H1 (cell line): Measurements from ENCODE around the gene PRRG1. TPM values are rescaled to one million over a fixed set of nuclear protein-coding genes. Genes with fewer than 3 reads are reported as not detected.
"Not testable (repeated sequence)": the region's sequence is repeated elsewhere in the genome, so short reads cannot be mapped to it uniquely, and the experiment has no call there.

ENCODE experiments used
- CTCF ChIA-PET: fragments of 300-600 bp; sonication (Branson Sonifier 250); formaldehyde crosslinking; loops from one replicate; lab custom pipeline; 2021; ENCODE audit not compliant: partially characterized antibody; lab: Charles Lee
- POLR2A ChIA-PET: fragments of 300-600 bp; sonication (Branson Sonifier 250); formaldehyde crosslinking; loops from one replicate; lab custom pipeline; 2021; ENCODE audit warnings: inconsistent platforms; ENCODE audit not compliant: partially characterized antibody; lab: Charles Lee
- DNase-seq, 2 experiments: peaks; one replicate each; pipeline versions ENCODE4 v3.0.0 to v3.0.0-alpha.2; 2010 to 2022; ENCODE audit warnings: low spot score in 2 of 2, low read depth in 1 of 2, mixed read lengths in 1 of 2
- FAIRE-seq: peaks from 2 replicates; lab custom pipeline; 2011; peaks lifted over from hg19 to GRCh38; lab: Jason Lieb, UNC
- H2AFZ ChIP-seq: 2 replicates; pipeline ENCODE4 v1.8.1; 2012; ENCODE audit warnings: low read length, inconsistent platforms
- H2AK5ac ChIP-seq: 2 replicates; pipeline ENCODE4 v1.6.1; 2013; ENCODE audit warnings: low read depth, low read length
- H2BK120ac ChIP-seq: replicated peaks from 2 replicates; pipeline ENCODE3; 2013; ENCODE audit warnings: low read depth, low read length, inconsistent platforms
- H2BK12ac ChIP-seq: 2 replicates; pipeline ENCODE4 v1.6.1; 2013; ENCODE audit warnings: low read depth, low read length
- H2BK15ac ChIP-seq: 2 replicates; pipeline ENCODE4 v1.6.1; 2013; ENCODE audit warnings: low read length
- H2BK20ac ChIP-seq: 2 replicates; pipeline ENCODE4 v1.6.1; 2013; ENCODE audit warnings: low read length
- H2BK5ac ChIP-seq: 2 replicates; pipeline ENCODE4 v1.6.1; 2013; ENCODE audit warnings: low read depth, low read length
- H3K14ac ChIP-seq: 2 replicates; pipeline ENCODE4 v1.6.1; 2013; ENCODE audit warnings: inconsistent platforms; ENCODE audit not compliant: insufficient read length
- H3K18ac ChIP-seq: 2 replicates; pipeline ENCODE4 v1.6.1; 2013; ENCODE audit warnings: low read length; ENCODE audit errors: extremely low read depth
- H3K23ac ChIP-seq: 2 replicates; pipeline ENCODE4 v1.6.1; 2013; ENCODE audit warnings: inconsistent platforms; ENCODE audit not compliant: insufficient read length
- H3K23me2 ChIP-seq: 2 replicates; pipeline ENCODE4 v1.6.1; 2013; ENCODE audit warnings: low read depth, low read length
- H3K27ac ChIP-seq: 2 replicates; pipeline ENCODE4 v1.6.1; 2011; ENCODE audit warnings: low read depth, low read length, inconsistent platforms
- H3K27me3 ChIP-seq, 4 experiments: replicated peaks in 1 of 4; 1 replicate in 1 of 4; 2 replicates in 3 of 4; pipeline versions ENCODE4 v1.6.1 to v1.8.1; 2011 to 2013; ENCODE audit warnings: low read length in 3 of 4, mild to moderate bottlenecking in 3 of 4, inconsistent platforms in 2 of 4, mixed read lengths in 2 of 4, moderate library complexity in 1 of 4; ENCODE audit not compliant: control insufficient read depth in 3 of 4, insufficient read depth in 3 of 4; ENCODE audit errors: extremely low read depth in 1 of 4
- H3K36me3 ChIP-seq, 4 experiments: 2 replicates each; pipeline versions ENCODE4 v1.6.1 to v1.8.1; 2011 to 2013; ENCODE audit warnings: mild to moderate bottlenecking in 4 of 4, low read length in 3 of 4, moderate library complexity in 2 of 4, control low read depth in 1 of 4, inconsistent platforms in 1 of 4; ENCODE audit not compliant: insufficient read depth in 4 of 4, control insufficient read depth in 2 of 4
- H3K4ac ChIP-seq: replicated peaks from 2 replicates; pipeline ENCODE3; 2013; ENCODE audit warnings: low read length, low read depth, mixed read lengths, inconsistent platforms; ENCODE audit not compliant: insufficient read length
- H3K4me1 ChIP-seq, 4 experiments: replicated peaks in 1 of 4; 1 replicate in 1 of 4; 2 replicates in 3 of 4; pipeline versions ENCODE4 v1.6.1 to v1.8.1; 2011 to 2013; ENCODE audit warnings: low read length in 3 of 4, inconsistent platforms in 2 of 4, mixed read lengths in 1 of 4; ENCODE audit not compliant: insufficient read depth in 4 of 4, control insufficient read depth in 3 of 4
- H3K4me2 ChIP-seq, 2 experiments: 2 replicates each; pipeline versions ENCODE4 v1.6.1 to v1.8.1; 2011 to 2013; ENCODE audit warnings: low read depth in 2 of 2, low read length in 2 of 2, control low read depth in 1 of 2, inconsistent platforms in 1 of 2, mild to moderate bottlenecking in 1 of 2; ENCODE audit not compliant: insufficient read depth in 1 of 2
- H3K4me3 ChIP-seq, 4 experiments: fragments of 200-600, 300-600 bp in 1 of 4; sonication (generic), shearing (Covaris generic), sonication (Bioruptor Twin) in 1 of 4; 2 replicates each; pipeline versions ENCODE4 v1.5.1 to v1.8.1; 2011 to 2016; ENCODE audit warnings: low read length in 4 of 4, low read depth in 3 of 4, control low read depth in 2 of 4, inconsistent platforms in 2 of 4, mild to moderate bottlenecking in 2 of 4, mixed read lengths in 1 of 4, moderate library complexity in 1 of 4; ENCODE audit not compliant: insufficient read depth in 2 of 4; ENCODE audit errors: extremely low read depth in 1 of 4
- H3K56ac ChIP-seq: replicated peaks from 2 replicates; pipeline ENCODE3; 2013; ENCODE audit warnings: low read depth, mild to moderate bottlenecking, mixed read lengths, low read length, inconsistent platforms; ENCODE audit not compliant: insufficient read length
- H3K79me1 ChIP-seq: 2 replicates; pipeline ENCODE4 v1.6.1; 2013; ENCODE audit warnings: low read depth, low read length, control low read depth
- H3K79me2 ChIP-seq, 2 experiments: 2 replicates each; pipeline versions ENCODE4 v1.6.1 to v1.8.1; 2012 to 2013; ENCODE audit warnings: low read length in 2 of 2, mild to moderate bottlenecking in 2 of 2, inconsistent platforms in 1 of 2; ENCODE audit not compliant: insufficient read depth in 2 of 2, control insufficient read depth in 1 of 2
- H3K9ac ChIP-seq, 4 experiments: replicated peaks in 1 of 4; 1 replicate in 1 of 4; 2 replicates in 3 of 4; pipeline versions ENCODE4 v1.6.1 to v1.8.1; 2011 to 2013; ENCODE audit warnings: low read depth in 3 of 4, low read length in 3 of 4, control low read depth in 2 of 4, mild to moderate bottlenecking in 2 of 4, moderate library complexity in 2 of 4, inconsistent platforms in 1 of 4; ENCODE audit errors: extremely low read depth in 1 of 4
- H3K9me3 ChIP-seq, 2 experiments: 2 replicates each; pipeline versions ENCODE4 v1.6.1 to v1.8.1; 2012 to 2013; ENCODE audit warnings: mild to moderate bottlenecking in 2 of 2, moderate library complexity in 2 of 2, control low read depth in 1 of 2, inconsistent platforms in 1 of 2, low read depth in 1 of 2, low read length in 1 of 2, mixed read lengths in 1 of 2; ENCODE audit not compliant: insufficient read depth in 2 of 2
- H4K20me1 ChIP-seq, 2 experiments: replicated peaks in 1 of 2; 2 replicates each; pipeline versions ENCODE3 to v1.8.1; 2011 to 2013; ENCODE audit warnings: inconsistent platforms in 2 of 2, low read length in 2 of 2, mild to moderate bottlenecking in 1 of 2; ENCODE audit not compliant: insufficient read depth in 2 of 2, control insufficient read depth in 1 of 2
- H4K5ac ChIP-seq: 2 replicates; pipeline ENCODE4 v1.6.1; 2013; ENCODE audit warnings: low read length, low read depth, mixed read lengths, inconsistent platforms; ENCODE audit not compliant: insufficient read length
- H4K8ac ChIP-seq: 2 replicates; pipeline ENCODE4 v1.8.0; 2013; ENCODE audit warnings: mild to moderate bottlenecking, moderate library complexity, low read length, inconsistent platforms; ENCODE audit not compliant: insufficient read depth; ENCODE audit errors: extremely low read depth
- H4K91ac ChIP-seq: replicated peaks from 2 replicates; pipeline ENCODE3; 2013; ENCODE audit warnings: low read length, mixed read lengths, inconsistent platforms; ENCODE audit not compliant: insufficient read length
- WGBS, 2 experiments: shearing (Covaris generic) in 1 of 2; methylation state at CpG; one replicate each; pipeline versions ENCODE4 v1.1.6 to v1.1.7; 2013 to 2015; ENCODE audit warnings: low lambda C conversion rate in 2 of 2, mixed read lengths in 2 of 2, inconsistent platforms in 1 of 2, low coverage in 1 of 2, missing lambda C conversion rate in 1 of 2; ENCODE audit not compliant: insufficient replicate concordance in 2 of 2, insufficient coverage in 1 of 2, insufficient read length in 1 of 2; ENCODE audit errors: extremely low coverage in 1 of 2, missing lambda C conversion rate in 1 of 2; 5-methylcytosine and 5-hydroxymethylcytosine counted together
- polyA plus RNA-seq, 7 experiments: library from polyadenylated mRNA; depleted of rRNA in 3 of 7; stranded (reverse) in 5 of 7; unstranded in 2 of 7; fragments of >200 nt in 5 of 7; fragments of 200-250 nt in 2 of 7; gene quantifications; 1 replicate in 5 of 7; 2 replicates in 1 of 7; 4 replicates in 1 of 7; pipeline versions ENCODE4 v1.2.1 to v1.2.3, GENCODE V29; 2011 to 2013; ENCODE audit warnings: missing spikeins in 2 of 7, mixed read lengths in 2 of 7
- total RNA-seq: library from RNA; stranded (reverse); fragmentation: NEBNext Ultra II Directional; extraction: Animal tissue kit (Norgen Biotek cat#: 25700); gene quantifications from 2 replicates; pipeline ENCODE4 v1.2.1, GENCODE V29; 2021

The PRRG1 gene
- total and polyA plus RNA-seq, 2 of the 8 experiments (the other 6 are each of a cell fraction or from before 2014, with no cell fraction given): 10.2 to 10.5 TPM

DNA sequence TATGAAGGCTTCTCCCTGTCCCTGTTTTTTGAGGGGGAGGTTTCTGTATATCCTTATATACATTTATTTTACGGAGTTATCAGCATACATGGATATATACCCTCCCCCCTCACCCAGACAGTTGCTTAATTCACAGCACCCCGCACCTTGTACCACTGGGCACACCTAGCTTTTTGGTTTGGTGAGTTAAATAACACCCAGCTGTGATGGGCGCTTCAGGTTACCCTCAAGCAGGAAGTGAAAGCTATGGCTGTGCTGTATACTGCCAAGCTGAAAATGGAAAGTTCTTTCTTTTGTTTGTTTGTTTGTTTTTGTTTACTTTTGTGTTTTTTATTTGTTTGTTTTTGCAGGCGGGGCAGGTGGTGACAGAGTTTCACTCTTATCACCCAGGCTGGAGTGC is 150.5 kb downstream of the PRRG1 start:
- DNase-seq, H3K23me2 ChIP-seq, H4K5ac ChIP-seq, H3K9me3 ChIP-seq, FAIRE-seq, H3K4ac ChIP-seq, H3K23ac ChIP-seq, H3K79me2 ChIP-seq, H2BK5ac ChIP-seq, H2BK12ac ChIP-seq, H3K14ac ChIP-seq, H3K79me1 ChIP-seq, H3K4me2 ChIP-seq, H3K4me1 ChIP-seq, H2AK5ac ChIP-seq, H2AFZ ChIP-seq, H3K27ac ChIP-seq, CTCF ChIA-PET, H2BK15ac ChIP-seq, H3K36me3 ChIP-seq, POLR2A ChIA-PET, H4K20me1 ChIP-seq, H4K91ac ChIP-seq, H3K9ac ChIP-seq, H3K56ac ChIP-seq, H3K18ac ChIP-seq, H3K4me3 ChIP-seq, H4K8ac ChIP-seq, H3K27me3 ChIP-seq, H2BK120ac ChIP-seq, H2BK20ac ChIP-seq: not testable (repeated sequence)
- WGBS, 2 experiments: 94% methylated on average over 3 of the region's 4 CpGs; no CpG with 5 or more reads in 1 of the 2 experiments
